ENCODE data around the gene FGD5. TPM values are rescaled to one million over a fixed set of nuclear protein-coding genes. Genes with fewer than 3 reads are reported as not detected.

FGD5 gene
- total and polyA plus RNA-seq, 2 donors from 2014 or later: 18.7 to 40.1 TPM

DNA sequence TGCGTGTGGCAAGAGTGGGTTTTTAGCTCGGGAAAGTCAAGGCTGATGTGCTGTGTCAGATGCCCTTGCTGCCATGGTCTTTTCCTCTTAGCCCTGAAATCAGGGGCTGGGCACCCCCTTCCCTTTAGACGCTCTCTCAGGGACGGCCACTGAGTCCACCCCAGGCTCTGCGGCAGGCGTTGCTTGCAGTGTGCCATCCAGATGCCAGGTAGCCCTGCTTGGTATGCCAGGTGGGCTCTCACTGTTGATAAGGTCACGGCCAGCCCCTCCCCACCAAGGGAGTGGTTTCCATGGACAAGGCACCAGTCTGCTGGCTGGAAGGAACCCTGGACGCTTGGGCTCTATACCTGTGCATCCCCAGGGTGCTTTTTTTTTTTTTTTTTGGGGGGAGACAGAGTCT, 24.6 kb downstream of the FGD5 start:
- no peak for FAIRE-seq
- H3K4me1 ChIP-seq (ENCODE audit: control insufficient read depth in 2 of 3, insufficient read depth in 2 of 3, low read depth in 1 of 3, low read length in 3 of 3): peaks cover 0 to 12% (median 11%) of the 10 kb centered on the region in 3 donors
- no peak overlapping the region for H3K27ac ChIP-seq (ENCODE audit: low read depth in 2 of 2, low read length in 2 of 2)
- no peak overlapping the region for H3K4me3 ChIP-seq (ENCODE audit: low read length in 3 of 3)
- H3K9me3 ChIP-seq (ENCODE audit: control insufficient read depth in 2 of 3, insufficient read depth in 1 of 3, low read length in 3 of 3): no peaks in the 10 kb centered on the region
- intact Hi-C loops (cut with DNase I): no loop called here
- TF ChIP-seq, protein P1, sequence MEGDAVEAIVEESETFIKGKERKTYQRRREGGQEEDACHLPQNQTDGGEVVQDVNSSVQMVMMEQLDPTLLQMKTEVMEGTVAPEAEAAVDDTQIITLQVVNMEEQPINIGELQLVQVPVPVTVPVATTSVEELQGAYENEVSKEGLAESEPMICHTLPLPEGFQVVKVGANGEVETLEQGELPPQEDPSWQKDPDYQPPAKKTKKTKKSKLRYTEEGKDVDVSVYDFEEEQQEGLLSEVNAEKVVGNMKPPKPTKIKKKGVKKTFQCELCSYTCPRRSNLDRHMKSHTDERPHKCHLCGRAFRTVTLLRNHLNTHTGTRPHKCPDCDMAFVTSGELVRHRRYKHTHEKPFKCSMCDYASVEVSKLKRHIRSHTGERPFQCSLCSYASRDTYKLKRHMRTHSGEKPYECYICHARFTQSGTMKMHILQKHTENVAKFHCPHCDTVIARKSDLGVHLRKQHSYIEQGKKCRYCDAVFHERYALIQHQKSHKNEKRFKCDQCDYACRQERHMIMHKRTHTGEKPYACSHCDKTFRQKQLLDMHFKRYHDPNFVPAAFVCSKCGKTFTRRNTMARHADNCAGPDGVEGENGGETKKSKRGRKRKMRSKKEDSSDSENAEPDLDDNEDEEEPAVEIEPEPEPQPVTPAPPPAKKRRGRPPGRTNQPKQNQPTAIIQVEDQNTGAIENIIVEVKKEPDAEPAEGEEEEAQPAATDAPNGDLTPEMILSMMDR (IDR thresholded peaks at IDR 0.05; ENCODE audit: borderline replicate concordance, extremely low read depth, insufficient read depth): no peak
- no peaks in the 10 kb centered on the region for H3K36me3 ChIP-seq (ENCODE audit: control insufficient read depth in 2 of 3, insufficient read depth in 3 of 3, low read length in 3 of 3)
- H3K9ac ChIP-seq (ENCODE audit: low read length in 3 of 3): no peak overlapping the region
- H3K27me3 ChIP-seq (ENCODE audit: control insufficient read depth, insufficient read depth, low read length): no peaks in the 10 kb centered on the region
- peak in 1 of 5 donors; percentile 55 for DNase-seq

DNA sequence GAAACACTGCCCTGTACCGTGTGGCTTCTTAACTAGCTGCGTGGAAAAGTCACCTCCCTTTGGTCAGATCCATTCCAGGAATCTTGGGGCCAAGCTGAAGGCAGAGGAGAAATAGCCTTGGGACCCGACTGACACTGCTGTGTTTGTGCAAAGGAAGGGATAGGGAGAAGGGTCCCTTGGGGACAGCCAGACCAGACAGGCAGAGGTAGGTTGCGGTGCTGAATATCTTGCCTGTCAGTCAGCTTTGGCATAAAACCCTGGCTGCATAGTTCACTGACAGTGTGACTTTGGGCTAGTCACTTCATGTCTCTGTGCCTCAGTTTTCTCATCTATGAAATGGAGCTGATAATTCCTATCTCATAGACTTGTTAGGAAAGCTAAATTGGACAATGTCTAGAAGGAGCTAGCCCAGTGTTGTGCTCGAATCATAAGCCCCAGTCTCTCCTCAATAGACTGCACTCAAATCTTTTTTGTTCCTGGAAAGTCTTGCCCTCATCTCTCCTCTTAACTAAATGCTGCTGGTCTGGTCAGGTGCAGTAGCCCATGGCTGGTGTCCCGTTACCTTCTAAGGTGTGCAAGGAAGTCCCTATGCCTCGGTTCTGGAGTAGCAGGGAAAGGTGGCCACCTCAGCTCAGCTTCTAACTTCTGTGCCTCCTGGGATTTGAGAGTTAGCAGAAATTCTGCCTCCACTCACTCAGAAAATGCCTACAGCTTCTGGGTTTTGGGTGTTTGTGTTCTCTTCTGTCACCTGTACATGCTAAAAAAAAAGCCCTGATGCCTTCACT, 25.8 kb downstream of the FGD5 start:
- TF ChIP-seq, protein P1 (IDR thresholded peaks at IDR 0.05; ENCODE audit: borderline replicate concordance, extremely low read depth, insufficient read depth): no peak
- H3K9me3 ChIP-seq (ENCODE audit: control insufficient read depth in 2 of 3, insufficient read depth in 1 of 3, low read length in 3 of 3): no peaks in the 10 kb centered on the region
- peaks cover 0 to 15% (median 0%) of the 10 kb centered on the region in 3 donors for H3K4me1 ChIP-seq (ENCODE audit: control insufficient read depth in 2 of 3, insufficient read depth in 2 of 3, low read depth in 1 of 3, low read length in 3 of 3)
- intact Hi-C loops (cut with DNase I): no loop called here
- FAIRE-seq (no peak), DNase-seq (no peak)
- H3K27ac ChIP-seq (ENCODE audit: low read depth in 2 of 2, low read length in 2 of 2): no peak overlapping the region
- no peak overlapping the region for H3K4me3 ChIP-seq (ENCODE audit: low read length in 3 of 3)
- H3K27me3 ChIP-seq (ENCODE audit: control insufficient read depth, insufficient read depth, low read length): no peaks in the 10 kb centered on the region
- H3K9ac ChIP-seq (ENCODE audit: low read length in 3 of 3): no peak overlapping the region
- no peaks in the 10 kb centered on the region for H3K36me3 ChIP-seq (ENCODE audit: control insufficient read depth in 2 of 3, insufficient read depth in 3 of 3, low read length in 3 of 3)

GRCh38 chr3:14845180-14845579, 26.4 kb downstream of the FGD5 start:
- no peak overlapping the region for H3K4me3 ChIP-seq (ENCODE audit: low read length in 3 of 3)
- H3K9ac ChIP-seq (ENCODE audit: low read length in 3 of 3): no peak overlapping the region
- no peaks in the 10 kb centered on the region for H3K36me3 ChIP-seq (ENCODE audit: control insufficient read depth in 2 of 3, insufficient read depth in 3 of 3, low read length in 3 of 3)
- no peaks in the 10 kb centered on the region for H3K27me3 ChIP-seq (ENCODE audit: control insufficient read depth, insufficient read depth, low read length)
- H3K9me3 ChIP-seq (ENCODE audit: control insufficient read depth in 2 of 3, insufficient read depth in 1 of 3, low read length in 3 of 3): no peaks in the 10 kb centered on the region
- no peak for FAIRE-seq
- DNase-seq: no peak
- no peak overlapping the region for H3K27ac ChIP-seq (ENCODE audit: low read depth in 2 of 2, low read length in 2 of 2)
- H3K4me1 ChIP-seq (ENCODE audit: control insufficient read depth in 2 of 3, insufficient read depth in 2 of 3, low read depth in 1 of 3, low read length in 3 of 3): peaks cover 0 to 18% (median 0%) of the 10 kb centered on the region in 3 donors
- intact Hi-C loops (cut with DNase I): no loop called here
- TF ChIP-seq, protein P1 (IDR thresholded peaks at IDR 0.05; ENCODE audit: borderline replicate concordance, extremely low read depth, insufficient read depth): no peak

Measured in kidney (tissue), 14 donors.